Naive thymus-derived CD4-positive, alpha-beta T cell (primary cell): Measurements from ENCODE around the gene RTP5. TPM values are rescaled to one million over a fixed set of nuclear protein-coding genes. Genes with fewer than 3 reads are reported as not detected.

Experiments used
- ATAC-seq: fragments of 150-1000 bp; cut with Tn5 transposase; 2 replicates; pipeline ENCODE4 v1.10.0; 2021; ENCODE audit warnings: mild to moderate bottlenecking, moderate library complexity
- CTCF ChIA-PET: fragments of 350-600 bp; sonication (Branson Sonifier 250); formaldehyde crosslinking; loops from one replicate; lab custom pipeline; 2021; ENCODE audit warnings: antibody characterized with exemption; lab: Charles Lee
- POLR2A ChIA-PET: fragments of 350-600 bp; sonication (Branson Sonifier 250); formaldehyde crosslinking; loops from one replicate; lab custom pipeline; 2021; ENCODE audit warnings: antibody characterized with exemption, inconsistent platforms; lab: Charles Lee
- DNase-seq, 9 donors: peaks; one replicate each; pipeline versions ENCODE4 v3.0.0 to v3.0.0-alpha.2; 2020 to 2022; ENCODE audit warnings: mixed read lengths in 1 of 9
- H3K27ac ChIP-seq: one replicate; pipeline ENCODE4 v1.7.0; 2013; ENCODE audit warnings: mild to moderate bottlenecking, low read depth, low read length, moderate library complexity
- H3K27me3 ChIP-seq, 2 donors: one replicate each; pipeline ENCODE4 v1.7.0; 2013; ENCODE audit warnings: low read length in 2 of 2, mild to moderate bottlenecking in 2 of 2, moderate library complexity in 2 of 2; ENCODE audit not compliant: control insufficient read depth in 2 of 2, insufficient read depth in 2 of 2
- H3K36me3 ChIP-seq, 3 experiments: 1 replicate in 2 of 3; 2 replicates in 1 of 3; pipeline ENCODE4 v1.7.0; 2013; ENCODE audit warnings: low read length in 3 of 3, mild to moderate bottlenecking in 3 of 3, moderate library complexity in 1 of 3; ENCODE audit not compliant: insufficient read depth in 3 of 3, control insufficient read depth in 2 of 3
- H3K4me1 ChIP-seq, 2 donors: one replicate each; pipeline ENCODE4 v1.7.0; 2013; ENCODE audit warnings: low read length in 2 of 2, mild to moderate bottlenecking in 2 of 2, moderate library complexity in 1 of 2; ENCODE audit not compliant: control insufficient read depth in 2 of 2, insufficient read depth in 2 of 2
- H3K4me3 ChIP-seq: 2 replicates; pipeline ENCODE4 v1.7.0; 2013; ENCODE audit warnings: mild to moderate bottlenecking, low read length
- H3K9me3 ChIP-seq, 3 experiments: 1 replicate in 2 of 3; 2 replicates in 1 of 3; pipeline ENCODE4 v1.7.0; 2013; ENCODE audit warnings: low read length in 3 of 3; ENCODE audit not compliant: control insufficient read depth in 2 of 3
- H3K27ac Mint-ChIP-seq, 9 donors: one replicate each; pipeline ENCODE4 v1.8.0; 2020 to 2022; ENCODE audit warnings: mixed read lengths in 9 of 9, mild to moderate bottlenecking in 8 of 9, moderate library complexity in 5 of 9, inconsistent platforms in 2 of 9
- H3K27me3 Mint-ChIP-seq, 5 donors: one replicate each; pipeline ENCODE4 v1.8.0; 2021 to 2022; ENCODE audit warnings: mixed read lengths in 5 of 5, mild to moderate bottlenecking in 1 of 5
- H3K36me3 Mint-ChIP-seq, 5 donors: one replicate each; pipeline ENCODE4 v1.8.0; 2020 to 2022; ENCODE audit warnings: mixed read lengths in 5 of 5, mild to moderate bottlenecking in 3 of 5, inconsistent platforms in 1 of 5
- H3K4me1 Mint-ChIP-seq, 7 donors: one replicate each; pipeline ENCODE4 v1.8.0; 2020 to 2022; ENCODE audit warnings: mixed read lengths in 7 of 7, mild to moderate bottlenecking in 3 of 7, inconsistent platforms in 1 of 7
- H3K4me3 Mint-ChIP-seq, 10 donors: one replicate each; pipeline ENCODE4 v1.8.0; 2020 to 2022; ENCODE audit warnings: mild to moderate bottlenecking in 10 of 10, mixed read lengths in 10 of 10, moderate library complexity in 6 of 10, inconsistent platforms in 2 of 10
- H3K9me3 Mint-ChIP-seq, 11 donors: one replicate each; pipeline ENCODE4 v1.8.0; 2020 to 2022; ENCODE audit warnings: mixed read lengths in 11 of 11, mild to moderate bottlenecking in 4 of 11, inconsistent platforms in 1 of 11, moderate library complexity in 1 of 11
- intact Hi-C, 2 donors: fragments of 100-400 bp; cut with micrococcal nuclease; formaldehyde crosslinking; loops; one replicate each; pipeline ENCODE4 v1.15.1; 2023
- polyA plus RNA-seq, 2 donors: library from polyadenylated mRNA; unstranded; fragments of 300-500 nt; fragmentation: Illumina TruSeq; gene quantifications; one replicate each; pipeline ENCODE4 v1.2.3, GENCODE V29; 2021
- total RNA-seq, 6 experiments: library from RNA in 5 of 6; stranded (reverse) in 5 of 6; gene quantifications; 1 replicate in 5 of 6; 2 replicates in 1 of 6; pipeline ENCODE4 v1.2.3 and lab custom pipeline; 2021 to 2026

Gene RTP5
- total and polyA plus RNA-seq, 7 experiments from 2014 or later, result 0.54 TPM; not detected in 6

DNA sequence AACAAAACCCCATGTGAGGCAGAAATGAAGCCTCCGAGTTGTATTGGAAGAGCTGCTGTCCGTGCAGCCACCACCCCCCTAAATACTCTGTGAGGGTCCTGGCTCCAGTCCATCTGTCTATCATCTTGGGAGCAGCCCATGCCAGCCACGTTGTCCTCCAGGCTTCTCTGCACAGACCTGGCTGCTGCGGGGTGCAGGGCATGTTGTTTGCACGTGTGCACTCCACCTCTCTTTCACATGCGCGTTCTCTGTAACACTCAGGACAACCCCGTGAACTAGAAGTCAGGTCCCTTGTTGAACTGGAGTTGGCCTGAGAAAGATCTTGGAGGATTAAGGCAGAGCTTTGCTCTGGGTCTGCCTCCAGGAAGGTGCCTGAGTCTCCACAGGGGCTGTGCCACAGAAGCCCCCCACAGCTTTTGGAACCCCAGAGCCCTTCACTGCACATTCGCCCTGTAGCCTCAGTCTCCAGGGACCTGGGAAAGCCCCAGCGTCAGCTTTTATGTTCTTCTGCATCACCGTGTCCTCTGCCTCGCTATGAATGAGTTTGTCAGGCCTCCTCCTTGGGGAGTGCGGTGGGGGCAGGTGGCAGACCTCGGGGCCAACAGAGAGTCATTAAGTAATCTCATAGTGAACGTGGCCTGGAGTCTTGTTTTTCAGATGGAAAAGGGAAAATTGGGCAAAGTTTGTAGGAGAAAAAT lies 16.6 kb downstream of the RTP5 start:
- Mint-ChIP-seq H3K9me3 (peaks cover 0 to 8% (median 0%) of the 10 kb centered on the region in 11 donors), H3K36me3 (peaks cover 0 to 38% (median 22%) of the 10 kb centered on the region in 5 donors), H3K27ac (peak overlapping the region in 6 of 9 donors; percentile 51 to 83 (median 68)), H3K4me3 (peak overlapping the region in 2 of 10 donors; percentile 34), H3K27me3 (peaks cover 0 to 5% (median 0%) of the 10 kb centered on the region in 5 donors), H3K4me1 (peaks cover 33 to 73% (median 58%) of the 10 kb centered on the region in 7 donors)
- peaks cover 0 to 3% (median 0%) of the 10 kb centered on the region in 3 experiments for H3K9me3 ChIP-seq
- intact Hi-C loops, result loop anchor here (10.0 kb wide), 2 partner anchors 781 to 1321 kb away; partner anchors contain the start of genes DUSP28 (in 1 of the 2), MTERF4 (in 1 of the 2) and RNPEPL1 (in 1 of the 2)
- ChIA-PET CTCF (no interaction called here), POLR2A (no interaction called here)
- peaks cover 0 to 40% (median 0%) of the 10 kb centered on the region in 3 experiments for H3K36me3 ChIP-seq
- ATAC-seq (no peak), DNase-seq (no peak)
- H3K27ac ChIP-seq, result no peak overlapping the region
- peaks cover 18 to 20% of the 10 kb centered on the region in 2 donors for H3K4me1 ChIP-seq
- H3K27me3 ChIP-seq, result no peaks in the 10 kb centered on the region
- H3K4me3 ChIP-seq, result no peak overlapping the region

DNA sequence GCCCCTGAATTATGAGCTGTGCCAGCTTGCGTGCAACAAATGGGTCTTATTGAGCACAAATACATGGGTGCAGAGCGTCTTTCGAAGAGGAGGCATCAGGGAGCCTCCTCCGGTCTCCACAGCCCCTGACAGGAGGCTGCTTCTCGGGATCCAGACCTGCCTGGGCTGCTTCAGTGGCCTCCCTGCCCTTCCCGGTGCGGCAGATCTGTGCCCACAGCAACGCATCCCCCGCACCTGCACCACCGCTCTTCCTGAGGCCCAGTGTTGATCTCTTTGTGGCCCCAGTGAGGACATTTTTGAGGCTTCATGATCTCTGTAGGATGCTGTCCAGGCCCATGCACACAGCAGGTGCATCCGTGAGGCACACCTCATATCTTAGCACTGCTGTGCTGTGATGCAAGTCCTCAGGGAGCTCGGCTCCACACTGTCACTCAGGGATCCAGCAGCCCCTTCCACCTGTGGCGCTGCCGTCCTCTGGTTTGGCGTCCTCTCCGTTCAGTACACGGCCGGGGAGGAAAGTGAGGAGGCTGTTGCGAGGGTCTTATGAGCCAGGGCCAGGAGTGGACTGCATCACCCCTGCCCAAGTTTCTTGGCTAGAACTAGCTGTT lies 17.4 kb downstream of the RTP5 start:
- Histone ChIP-seq H3K4me1 (peaks cover 17 to 18% of the 10 kb centered on the region in 2 donors), H3K4me3 (no peak overlapping the region), H3K27me3 (no peaks in the 10 kb centered on the region), H3K36me3 (peaks cover 0 to 42% (median 0%) of the 10 kb centered on the region in 3 experiments), H3K27ac (no peak overlapping the region), H3K9me3 (peaks cover 0 to 3% (median 0%) of the 10 kb centered on the region in 3 experiments)
- intact Hi-C loops, result loop anchor here (10.0 kb wide), 2 partner anchors 782 to 1322 kb away; partner anchors contain the start of genes DUSP28 (in 1 of the 2), MTERF4 (in 1 of the 2) and RNPEPL1 (in 1 of the 2)
- H3K36me3 Mint-ChIP-seq, result peaks cover 0 to 38% (median 22%) of the 10 kb centered on the region in 5 donors
- peaks cover 26 to 65% (median 56%) of the 10 kb centered on the region in 7 donors for H3K4me1 Mint-ChIP-seq
- H3K27ac Mint-ChIP-seq, result peak overlapping the region in 5 of 9 donors; percentile 65 to 81 (median 69)
- DNase-seq, result no peak
- H3K9me3 Mint-ChIP-seq, result peaks cover 0 to 4% (median 0%) of the 10 kb centered on the region in 11 donors
- ChIA-PET POLR2A (no interaction called here), CTCF (no interaction called here)
- H3K4me3 Mint-ChIP-seq, result peak overlapping the region in 1 of 10 donors; percentile 34
- no peak for ATAC-seq
- no peaks in the 10 kb centered on the region for H3K27me3 Mint-ChIP-seq

DNA sequence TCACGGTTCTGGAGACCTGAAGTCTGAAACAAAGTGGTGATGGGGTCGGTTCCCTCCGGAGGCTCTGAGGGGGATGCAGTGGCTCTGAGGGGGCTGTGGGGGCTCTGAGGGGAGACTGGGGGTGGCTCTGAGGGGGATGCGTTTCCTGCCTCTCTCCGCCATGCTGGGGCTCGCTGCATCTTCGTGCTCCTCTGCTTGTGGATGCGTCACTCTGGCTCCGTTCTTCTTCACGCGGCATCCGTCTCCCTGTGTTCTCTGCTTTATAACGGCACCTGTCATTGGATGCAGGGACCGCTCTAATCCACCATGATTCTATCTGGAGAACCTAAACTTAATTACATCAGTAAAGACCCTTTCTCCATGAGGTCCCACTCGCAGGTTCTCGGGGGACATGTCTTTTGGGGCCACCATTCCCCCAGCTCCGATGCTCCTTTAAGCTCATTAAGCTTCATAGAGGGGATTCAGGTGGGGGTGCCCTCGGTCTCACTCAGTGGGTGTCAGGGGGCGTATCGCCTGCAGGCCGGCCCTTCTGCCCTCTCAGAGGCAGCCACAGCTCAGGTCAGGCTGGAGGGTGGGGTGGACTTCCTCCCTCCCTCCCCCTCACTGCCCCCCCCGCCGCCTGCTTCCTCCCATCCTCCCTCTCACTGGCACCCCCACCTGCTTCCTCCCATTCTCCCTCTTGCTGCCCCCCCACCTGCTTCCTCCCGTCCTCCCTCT lies 18.4 kb downstream of the RTP5 start:
- no peak for DNase-seq
- intact Hi-C loops, result loop anchor here (10.0 kb wide), 2 partner anchors 783 to 1323 kb away; partner anchors contain the start of genes DUSP28 (in 1 of the 2), MTERF4 (in 1 of the 2) and RNPEPL1 (in 1 of the 2)
- POLR2A ChIA-PET, result no interaction called here
- H3K27ac Mint-ChIP-seq, result peak overlapping the region in 7 of 9 donors; percentile 25 to 92 (median 79)
- H3K4me3 ChIP-seq, result no peak overlapping the region
- no peaks in the 10 kb centered on the region for H3K27me3 ChIP-seq
- no peaks in the 10 kb centered on the region for H3K27me3 Mint-ChIP-seq
- H3K9me3 Mint-ChIP-seq, result no peaks in the 10 kb centered on the region
- peaks cover 16 to 56% (median 47%) of the 10 kb centered on the region in 7 donors for H3K4me1 Mint-ChIP-seq
- peak overlapping the region in 4 of 10 donors; percentile 7 to 74 (median 54) for H3K4me3 Mint-ChIP-seq
- H3K4me1 ChIP-seq, result peaks cover 8% of the 10 kb centered on the region in 2 donors
- CTCF ChIA-PET, result no interaction called here
- H3K36me3 Mint-ChIP-seq, result peaks cover 0 to 38% (median 21%) of the 10 kb centered on the region in 5 donors
- peaks cover 0 to 3% (median 0%) of the 10 kb centered on the region in 3 experiments for H3K9me3 ChIP-seq
- ATAC-seq, result no peak
- peaks cover 0 to 42% (median 0%) of the 10 kb centered on the region in 3 experiments for H3K36me3 ChIP-seq
- no peak overlapping the region for H3K27ac ChIP-seq

DNA sequence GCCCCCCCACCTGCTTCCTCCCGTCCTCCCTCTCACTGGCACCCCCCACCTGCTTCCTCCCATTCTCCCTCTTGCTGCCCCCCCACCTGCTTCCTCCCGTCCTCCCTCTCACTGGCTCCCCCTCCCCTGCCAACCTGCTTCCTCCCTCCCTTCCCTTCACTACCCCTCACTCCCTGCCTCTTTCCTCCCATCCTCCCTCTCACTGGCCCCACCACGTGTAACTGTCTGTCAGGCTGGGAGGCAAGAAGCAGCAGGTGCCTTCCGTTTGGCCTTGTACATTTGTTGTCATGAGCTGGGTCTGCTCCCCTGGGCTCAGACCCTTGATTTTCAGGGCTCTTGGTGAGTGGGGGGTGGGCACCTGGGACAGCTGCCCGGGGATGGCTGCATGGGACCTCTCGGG lies 19.1 kb downstream of the RTP5 start:
- Histone ChIP-seq H3K9me3 (peaks cover 0 to 3% (median 0%) of the 10 kb centered on the region in 3 experiments), H3K27me3 (no peaks in the 10 kb centered on the region), H3K4me3 (no peak overlapping the region), H3K27ac (peak overlapping the region; percentile 61), H3K4me1 (peaks cover 4 to 5% of the 10 kb centered on the region in 2 donors), H3K36me3 (peaks cover 0 to 42% (median 0%) of the 10 kb centered on the region in 3 experiments)
- ATAC-seq, result no peak
- CTCF ChIA-PET, result no interaction called here
- Mint-ChIP-seq H3K9me3 (no peaks in the 10 kb centered on the region), H3K27me3 (no peaks in the 10 kb centered on the region), H3K27ac (peak overlapping the region in 8 of 9 donors; percentile 51 to 85 (median 70)), H3K4me3 (peak overlapping the region in 3 of 10 donors; percentile 14 to 68 (median 32)), H3K4me1 (peaks cover 12 to 53% (median 44%) of the 10 kb centered on the region in 7 donors), H3K36me3 (peaks cover 0 to 38% (median 19%) of the 10 kb centered on the region in 5 donors)
- intact Hi-C loops, result loop anchor here (10.0 kb wide), 2 partner anchors 784 to 1324 kb away; partner anchors contain the start of genes DUSP28 (in 1 of the 2), MTERF4 (in 1 of the 2) and RNPEPL1 (in 1 of the 2)
- no peak for DNase-seq
- POLR2A ChIA-PET, result no interaction called here

DNA sequence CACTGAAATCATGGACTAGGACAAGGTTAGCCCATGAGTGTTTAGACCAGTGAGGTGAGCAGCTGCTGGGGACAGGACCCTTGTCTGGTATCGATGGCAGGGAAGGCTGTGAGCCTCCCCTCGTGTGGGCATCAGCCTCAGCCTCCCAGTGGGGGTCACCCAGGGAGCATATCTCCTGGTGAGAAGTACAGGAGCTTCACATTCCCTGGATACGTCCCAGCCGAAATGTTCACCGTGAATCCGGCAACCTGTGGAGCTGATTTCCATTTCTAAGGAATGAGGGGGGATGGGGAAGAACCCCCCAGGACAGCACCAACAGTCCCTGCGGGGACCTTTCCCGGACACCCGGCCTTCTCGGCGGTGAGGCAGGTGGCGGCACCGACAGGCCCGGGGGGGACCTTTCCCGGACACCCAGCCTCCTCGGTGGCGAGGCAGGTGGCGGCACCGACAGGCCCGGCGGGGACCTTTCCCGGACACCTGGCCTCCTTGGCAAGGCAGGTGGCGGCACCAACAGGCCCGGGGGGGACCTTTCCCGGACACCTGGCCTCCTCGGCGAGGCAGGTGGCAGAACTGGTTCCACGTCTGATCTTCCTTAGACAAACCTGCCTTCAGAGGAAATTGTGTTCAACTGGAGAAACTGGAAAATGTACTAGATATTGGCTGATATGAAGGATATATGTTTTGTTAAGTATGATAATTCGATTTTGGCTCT lies 21.2 kb downstream of the RTP5 start:
- Mint-ChIP-seq H3K9me3 (no peaks in the 10 kb centered on the region), H3K27ac (peak overlapping the region in 2 of 9 donors; percentile 20 to 51), H3K4me3 (no peak overlapping the region), H3K27me3 (no peaks in the 10 kb centered on the region), H3K4me1 (peaks cover 12 to 49% (median 33%) of the 10 kb centered on the region in 7 donors), H3K36me3 (peaks cover 0 to 29% (median 15%) of the 10 kb centered on the region in 5 donors)
- Histone ChIP-seq H3K27ac (no peak overlapping the region), H3K9me3 (peaks cover 0 to 3% (median 0%) of the 10 kb centered on the region in 3 experiments), H3K27me3 (no peaks in the 10 kb centered on the region), H3K4me1 (peaks cover 4 to 5% of the 10 kb centered on the region in 2 donors), H3K36me3 (peaks cover 0 to 27% (median 0%) of the 10 kb centered on the region in 3 experiments), H3K4me3 (no peak overlapping the region)
- intact Hi-C loops, result no loop called here
- POLR2A ChIA-PET, result no interaction called here
- no peak for ATAC-seq
- CTCF ChIA-PET, result no interaction called here
- DNase-seq, result no peak
